Uterus (tissue), 2 donors: Measurements from ENCODE around the gene OPTN.
"Not testable (repeated sequence)": the region's sequence is repeated elsewhere in the genome, so short reads cannot be mapped to it uniquely, and the experiment has no call there.

Source experiments
- POLR2A ChIP-seq, 2 donors: fragments of 450-650 bp; IDR thresholded peaks; one replicate each; pipeline ENCODE4 v1.6.1; 2016; ENCODE audit warnings: antibody characterized with exemption in 2 of 2, mild to moderate bottlenecking in 1 of 2, moderate library complexity in 1 of 2
- TF ChIP-seq, protein P1 (sequence below), 4 experiments: fragments of 200-600 bp in 2 of 4; fragments of 450-650 bp in 2 of 4; sonication (generic) in 2 of 4; IDR thresholded peaks; one replicate each; pipeline ENCODE4 v1.5.1; 2016 to 2019; ENCODE audit warnings: antibody characterized with exemption in 4 of 4, mild to moderate bottlenecking in 2 of 4, moderate library complexity in 1 of 4

DNA sequence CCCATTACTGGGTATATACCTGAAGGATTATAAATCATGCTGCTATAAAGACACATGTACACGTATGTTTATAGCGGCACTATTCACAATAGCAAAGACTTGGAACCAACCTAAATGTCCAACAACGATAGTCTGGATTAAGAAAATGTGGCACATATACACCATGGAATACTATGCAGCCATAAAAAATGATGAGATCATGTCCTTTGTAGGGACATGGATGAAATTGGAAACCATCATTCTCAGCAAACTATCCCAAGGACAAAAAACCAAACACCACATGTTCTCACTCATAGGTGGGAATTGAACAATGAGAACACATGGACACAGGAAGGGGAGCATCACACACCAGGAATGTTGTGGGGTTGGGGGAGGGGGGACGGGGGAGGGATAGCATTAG, 55.9 kb downstream of the OPTN start:
- TF ChIP-seq, protein P1, sequence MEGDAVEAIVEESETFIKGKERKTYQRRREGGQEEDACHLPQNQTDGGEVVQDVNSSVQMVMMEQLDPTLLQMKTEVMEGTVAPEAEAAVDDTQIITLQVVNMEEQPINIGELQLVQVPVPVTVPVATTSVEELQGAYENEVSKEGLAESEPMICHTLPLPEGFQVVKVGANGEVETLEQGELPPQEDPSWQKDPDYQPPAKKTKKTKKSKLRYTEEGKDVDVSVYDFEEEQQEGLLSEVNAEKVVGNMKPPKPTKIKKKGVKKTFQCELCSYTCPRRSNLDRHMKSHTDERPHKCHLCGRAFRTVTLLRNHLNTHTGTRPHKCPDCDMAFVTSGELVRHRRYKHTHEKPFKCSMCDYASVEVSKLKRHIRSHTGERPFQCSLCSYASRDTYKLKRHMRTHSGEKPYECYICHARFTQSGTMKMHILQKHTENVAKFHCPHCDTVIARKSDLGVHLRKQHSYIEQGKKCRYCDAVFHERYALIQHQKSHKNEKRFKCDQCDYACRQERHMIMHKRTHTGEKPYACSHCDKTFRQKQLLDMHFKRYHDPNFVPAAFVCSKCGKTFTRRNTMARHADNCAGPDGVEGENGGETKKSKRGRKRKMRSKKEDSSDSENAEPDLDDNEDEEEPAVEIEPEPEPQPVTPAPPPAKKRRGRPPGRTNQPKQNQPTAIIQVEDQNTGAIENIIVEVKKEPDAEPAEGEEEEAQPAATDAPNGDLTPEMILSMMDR (IDR thresholded peaks at IDR 0.05) = not testable (repeated sequence)
- not testable (repeated sequence) for TF ChIP-seq POLR2A (IDR thresholded peaks at IDR 0.05)
